ENCODE measurements around the gene CPO.

The CPO gene

DNA sequence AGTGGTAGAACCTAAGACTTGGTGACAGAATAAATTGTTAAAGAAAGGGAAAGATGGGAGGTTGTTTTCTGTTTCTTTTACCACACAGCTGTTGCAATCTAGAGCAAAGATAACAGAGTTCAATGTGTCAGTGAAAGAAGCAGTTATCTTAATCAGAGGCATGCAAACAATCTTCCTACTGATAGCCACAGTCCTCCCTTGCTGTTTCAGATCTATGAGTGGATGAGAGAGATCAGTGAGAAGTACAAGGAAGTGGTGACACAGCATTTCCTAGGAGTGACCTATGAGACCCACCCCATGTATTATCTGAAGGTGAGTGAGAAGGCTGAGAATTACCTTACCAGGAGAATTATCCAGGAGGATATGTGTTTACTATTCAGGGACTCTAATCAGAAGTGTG is 15.9 kb downstream of the CPO start:
- H3K27ac ChIP-seq: no peak overlapping the region
- TF ChIP-seq, protein P1, sequence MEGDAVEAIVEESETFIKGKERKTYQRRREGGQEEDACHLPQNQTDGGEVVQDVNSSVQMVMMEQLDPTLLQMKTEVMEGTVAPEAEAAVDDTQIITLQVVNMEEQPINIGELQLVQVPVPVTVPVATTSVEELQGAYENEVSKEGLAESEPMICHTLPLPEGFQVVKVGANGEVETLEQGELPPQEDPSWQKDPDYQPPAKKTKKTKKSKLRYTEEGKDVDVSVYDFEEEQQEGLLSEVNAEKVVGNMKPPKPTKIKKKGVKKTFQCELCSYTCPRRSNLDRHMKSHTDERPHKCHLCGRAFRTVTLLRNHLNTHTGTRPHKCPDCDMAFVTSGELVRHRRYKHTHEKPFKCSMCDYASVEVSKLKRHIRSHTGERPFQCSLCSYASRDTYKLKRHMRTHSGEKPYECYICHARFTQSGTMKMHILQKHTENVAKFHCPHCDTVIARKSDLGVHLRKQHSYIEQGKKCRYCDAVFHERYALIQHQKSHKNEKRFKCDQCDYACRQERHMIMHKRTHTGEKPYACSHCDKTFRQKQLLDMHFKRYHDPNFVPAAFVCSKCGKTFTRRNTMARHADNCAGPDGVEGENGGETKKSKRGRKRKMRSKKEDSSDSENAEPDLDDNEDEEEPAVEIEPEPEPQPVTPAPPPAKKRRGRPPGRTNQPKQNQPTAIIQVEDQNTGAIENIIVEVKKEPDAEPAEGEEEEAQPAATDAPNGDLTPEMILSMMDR (conservative IDR thresholded peaks at IDR 0.05): no peak

DNA sequence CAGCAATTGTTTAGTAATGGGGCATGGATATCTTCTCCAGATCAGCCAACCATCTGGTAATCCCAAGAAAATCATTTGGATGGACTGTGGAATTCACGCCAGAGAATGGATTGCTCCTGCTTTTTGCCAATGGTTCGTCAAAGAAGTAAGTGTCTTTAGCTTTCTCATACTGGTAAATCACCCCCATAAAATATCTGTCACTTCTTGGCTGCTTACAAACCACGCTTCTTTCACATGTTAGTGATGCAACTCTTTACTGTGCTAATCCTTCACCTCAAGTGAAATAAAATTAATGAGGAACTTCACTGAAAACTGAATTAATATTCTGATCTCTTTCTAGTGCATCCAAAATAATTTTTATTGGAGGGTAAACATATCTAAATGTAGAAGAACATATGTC is 18.9 kb downstream of the CPO start:
- H3K27ac ChIP-seq: no peak overlapping the region
- TF ChIP-seq, protein P1 (conservative IDR thresholded peaks at IDR 0.05): no peak

DNA sequence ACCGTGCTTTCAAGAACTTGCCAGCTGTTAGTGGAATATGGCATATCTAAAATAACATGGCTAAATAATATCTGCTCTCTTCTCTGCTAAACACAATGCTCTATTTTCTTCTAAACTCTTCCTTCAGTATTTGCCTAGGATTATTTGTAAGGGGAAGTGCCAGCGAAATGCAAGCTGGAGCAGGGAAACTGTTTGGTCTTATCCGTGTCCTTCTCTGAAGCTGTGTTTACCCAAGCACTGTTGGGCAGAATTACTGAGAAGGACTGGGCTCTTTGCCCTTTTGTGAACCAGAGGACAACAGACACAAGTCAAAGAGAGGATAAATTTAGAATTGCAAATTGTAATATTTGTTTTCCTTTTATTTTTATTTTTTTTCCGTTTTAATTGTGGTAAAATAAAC is 23.6 kb downstream of the CPO start:
- TF ChIP-seq, protein P1 (conservative IDR thresholded peaks at IDR 0.05): no peak
- peak overlapping the region; percentile 74 for H3K27ac ChIP-seq

DNA sequence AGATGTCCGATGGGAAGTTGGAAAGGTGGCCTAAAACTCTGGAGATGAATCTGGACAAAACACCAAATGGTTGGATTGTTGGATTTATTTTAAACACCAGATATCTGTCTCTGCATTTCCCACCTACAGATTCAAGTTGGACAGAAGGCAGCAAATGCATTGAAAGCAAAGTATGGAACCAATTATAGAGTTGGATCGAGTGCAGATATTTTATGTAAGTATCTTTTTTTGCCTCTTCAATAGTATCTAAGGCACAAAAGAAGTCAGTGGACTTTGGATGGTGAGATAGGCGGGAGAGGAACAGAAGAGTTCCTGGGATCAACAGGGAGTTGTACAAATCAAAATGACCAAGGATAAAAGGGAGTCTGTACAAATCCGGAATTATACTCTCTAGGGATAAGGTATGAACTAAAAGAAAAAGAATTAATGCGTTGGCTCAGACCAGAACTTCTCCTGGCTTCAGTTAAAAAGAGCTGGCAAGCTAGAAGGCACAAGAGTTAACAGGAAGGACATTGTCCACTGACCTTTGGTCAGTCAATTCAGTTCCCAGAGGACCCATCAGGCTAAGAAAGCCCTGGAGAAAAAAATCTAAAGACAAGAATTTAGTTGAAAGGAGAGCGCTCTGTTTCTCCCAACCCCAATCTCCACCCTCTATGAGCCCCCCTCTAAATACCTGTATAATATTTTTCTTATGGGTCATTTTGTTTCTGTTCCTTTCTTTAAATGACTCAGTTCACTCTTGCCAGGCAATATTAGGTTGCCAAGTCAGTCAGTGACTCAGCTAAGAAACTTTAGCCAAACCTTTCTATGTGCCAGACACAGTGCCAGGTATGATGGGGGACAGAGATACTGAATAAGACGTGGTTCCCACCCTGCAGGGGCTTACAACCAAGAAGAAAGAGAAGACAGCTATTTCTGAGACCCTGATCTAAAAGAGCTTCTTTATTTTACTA is 29.1 kb downstream of the CPO start:
- H3K27ac ChIP-seq: no peak overlapping the region

DNA sequence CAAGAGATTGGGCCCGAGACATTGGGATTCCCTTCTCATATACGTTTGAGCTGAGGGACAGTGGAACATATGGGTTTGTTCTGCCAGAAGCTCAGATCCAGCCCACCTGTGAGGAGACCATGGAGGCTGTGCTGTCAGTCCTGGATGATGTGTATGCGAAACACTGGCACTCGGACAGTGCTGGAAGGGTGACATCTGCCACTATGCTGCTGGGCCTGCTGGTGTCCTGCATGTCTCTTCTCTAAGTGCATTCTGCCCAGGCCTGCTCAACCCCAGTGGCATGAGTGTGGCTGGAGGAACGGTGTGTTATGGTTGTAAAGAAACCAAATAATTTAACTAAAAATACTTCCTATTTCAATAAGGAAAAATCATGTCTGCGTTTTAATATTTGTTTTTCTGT is 29.9 kb downstream of the CPO start:
- TF ChIP-seq, protein P1 (conservative IDR thresholded peaks at IDR 0.05): no peak
- H3K27ac ChIP-seq: no peak overlapping the region

More for the DNA sequence above, 29.1 kb downstream of the CPO start:
- TF ChIP-seq, protein P1 (conservative IDR thresholded peaks at IDR 0.05): no peak

DNA sequence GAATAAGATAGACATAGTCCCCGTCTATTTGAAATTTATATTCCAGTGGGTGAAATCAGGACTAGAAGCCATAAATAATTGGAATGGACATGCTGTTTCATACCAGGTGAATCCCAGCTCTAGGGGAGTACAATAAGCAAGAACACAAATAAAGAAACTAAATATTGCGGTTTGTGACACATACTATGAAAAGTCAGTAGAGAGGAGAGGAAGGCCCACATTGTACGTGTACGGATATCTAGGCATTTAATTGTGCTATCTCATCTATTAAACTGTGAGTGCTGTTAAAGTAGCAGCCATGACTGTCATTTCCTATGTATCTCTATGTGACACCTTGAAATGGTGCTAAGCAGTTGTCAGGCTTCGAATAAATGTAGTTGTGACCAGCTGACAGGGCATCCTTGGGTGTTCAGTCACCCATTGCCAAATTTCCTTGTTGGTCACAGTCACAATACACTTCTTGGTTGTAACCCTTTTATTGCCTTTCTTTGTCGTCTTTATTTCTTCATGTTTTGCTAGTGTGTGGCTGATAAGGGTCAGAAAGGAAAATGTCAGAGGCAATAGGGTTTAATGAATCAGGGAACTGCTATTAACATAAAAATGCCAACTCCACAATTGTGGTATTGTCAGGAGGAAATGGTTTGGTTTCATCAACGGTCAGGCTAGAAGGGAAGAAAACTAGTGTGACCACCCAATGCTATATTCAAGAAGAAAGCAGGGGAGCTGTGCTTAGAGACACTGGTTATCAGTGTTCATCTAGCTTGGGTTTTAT is 31.5 kb downstream of the CPO start:
- H3K27ac ChIP-seq: no peak overlapping the region
- TF ChIP-seq, protein P1 (conservative IDR thresholded peaks at IDR 0.05): no peak

DNA sequence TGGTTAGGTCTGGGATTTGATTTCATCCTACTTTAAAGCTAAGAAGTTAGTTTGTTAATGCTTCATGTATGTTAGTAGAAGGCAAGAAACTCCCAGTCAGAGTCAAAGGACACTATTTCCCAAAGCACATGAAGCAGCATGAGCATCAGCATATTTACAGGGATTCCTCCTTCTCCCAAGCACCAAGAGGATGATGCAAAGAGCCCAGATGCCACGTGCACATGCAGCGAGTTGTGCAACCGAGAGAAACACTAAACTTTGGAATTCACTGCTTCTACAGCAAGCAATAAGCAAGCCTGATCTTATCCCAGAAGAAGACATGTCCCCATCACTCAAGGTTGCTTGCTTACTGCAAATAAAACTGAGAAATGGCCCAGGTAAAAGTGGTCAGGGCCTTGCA is 32.5 kb downstream of the CPO start:
- TF ChIP-seq, protein P1 (conservative IDR thresholded peaks at IDR 0.05): no peak
- no peak overlapping the region for H3K27ac ChIP-seq
